GM12878 (cell line): ENCODE data around the gene DAB2IP. TPM values are rescaled to one million over a fixed set of nuclear protein-coding genes. Genes with fewer than 3 reads are reported as not detected.

Experiments
- ATAC-seq: fragments of 200-7000 bp; cut with Tn5 transposase; 3 replicates; pipeline ENCODE4 v1.9.1; 2020; ENCODE audit warnings: mild to moderate bottlenecking, moderate library complexity
- BruUV-seq: library from RNA; stranded (reverse); fragments of 400-500 nt; replicated peaks from 2 replicates; lab custom pipeline; 2021; lab: Mats Ljungman, UMichigan
- CTCF ChIA-PET: fragments of 300-600 bp; sonication (Branson Sonifier 250); formaldehyde crosslinking; extraction: SDS; loops from one replicate; lab custom pipeline; 2021; ENCODE audit warnings: inconsistent platforms; lab: Yijun Ruan, JAX
- POLR2A ChIA-PET: fragments of 350-600 bp; formaldehyde crosslinking; extraction: SDS; loops from one replicate; lab custom pipeline; 2021; ENCODE audit warnings: inconsistent platforms; lab: Charles Lee
- RAD21 ChIA-PET: fragments of 300-600 bp; sonication (Branson Sonifier 250); formaldehyde crosslinking; loops from one replicate; lab custom pipeline; 2023; ENCODE audit warnings: antibody characterized with exemption; ENCODE audit not compliant: unreplicated experiment; lab: Charles Lee
- SMC1A ChIA-PET: fragments of 300-600 bp; sonication (Branson Sonifier 250); formaldehyde crosslinking; loops from one replicate; lab custom pipeline; 2023; ENCODE audit not compliant: unreplicated experiment, uncharacterized antibody; lab: Charles Lee
- DNase-seq: peaks from one replicate; pipeline ENCODE4 v3.0.0-alpha.2; 2011; ENCODE audit warnings: low read depth, low spot score
- FAIRE-seq: peaks from 3 replicates; lab custom pipeline; 2011; peaks lifted over from hg19 to GRCh38; lab: Jason Lieb, UNC
- H2AFZ ChIP-seq: 2 replicates; pipeline ENCODE4 v1.6.0; 2011; ENCODE audit warnings: low read depth, low read length, control low read depth; ENCODE audit not compliant: control insufficient read depth
- H3K27ac ChIP-seq: 2 replicates; pipeline ENCODE4 v1.5.1; 2011; ENCODE audit warnings: control low read depth; ENCODE audit not compliant: control insufficient read depth, insufficient read depth
- H3K27me3 ChIP-seq, 2 experiments: replicated peaks in 1 of 2; 2 replicates each; pipeline versions ENCODE4 v1.6.0 to v1.6.1; 2011; ENCODE audit warnings: low read length in 1 of 2; ENCODE audit not compliant: control insufficient read depth in 2 of 2, insufficient read depth in 2 of 2
- H3K36me3 ChIP-seq, 2 experiments: 2 replicates each; pipeline ENCODE4 v1.5.1; 2011; ENCODE audit warnings: low read length in 1 of 2; ENCODE audit not compliant: control insufficient read depth in 2 of 2, insufficient read depth in 2 of 2
- H3K4me1 ChIP-seq: 2 replicates; pipeline ENCODE4 v1.6.1; 2011; ENCODE audit warnings: mild to moderate bottlenecking, low read length, moderate library complexity, mixed read lengths; ENCODE audit not compliant: control insufficient read depth, insufficient read depth
- H3K4me2 ChIP-seq: 2 replicates; pipeline ENCODE4 v1.6.0; 2011; ENCODE audit warnings: control low read depth; ENCODE audit not compliant: control insufficient read depth, insufficient read depth
- H3K4me3 ChIP-seq: fragments of 200-600 bp; sonication (generic); 2 replicates; pipeline ENCODE4 v1.5.1; 2016
- H3K79me2 ChIP-seq: 2 replicates; pipeline ENCODE4 v1.6.0; 2011; ENCODE audit warnings: low read length; ENCODE audit not compliant: control insufficient read depth, insufficient read depth
- H3K9ac ChIP-seq: 2 replicates; pipeline ENCODE4 v1.8.0; 2011; ENCODE audit warnings: low read length, control low read depth, mixed read lengths; ENCODE audit not compliant: control insufficient read depth, insufficient read depth
- H3K9me3 ChIP-seq: replicated peaks from 3 replicates; pipeline ENCODE4 v1.5.1; 2011; ENCODE audit warnings: mild to moderate bottlenecking, low read length; ENCODE audit not compliant: control insufficient read depth, insufficient read depth
- H4K20me1 ChIP-seq: 2 replicates; pipeline ENCODE4 v1.6.0; 2011; ENCODE audit not compliant: control insufficient read depth, insufficient read depth
- ATF7 ChIP-seq: fragments of 450-650 bp; IDR thresholded peaks from 2 replicates; pipeline ENCODE4 v1.6.1; 2016; ENCODE audit warnings: low read depth, mild to moderate bottlenecking
- BACH1 ChIP-seq: fragments of 450-650 bp; IDR thresholded peaks from 2 replicates; pipeline ENCODE4 v1.6.1; 2017; ENCODE audit warnings: mild to moderate bottlenecking, borderline replicate concordance
- CBX3 ChIP-seq: fragments of 200-600 bp; sonication (generic); IDR thresholded peaks from 2 replicates; pipeline ENCODE4 v1.6.1; 2016; ENCODE audit warnings: low read depth, borderline replicate concordance
- FOXK2 ChIP-seq: fragments of 450-650 bp; IDR thresholded peaks from 2 replicates; pipeline ENCODE4 v1.6.1; 2017; ENCODE audit warnings: mild to moderate bottlenecking, moderate library complexity
- HDGF ChIP-seq: fragments of 450-650 bp; IDR thresholded peaks from 2 replicates; pipeline ENCODE4 v1.6.1; 2016; ENCODE audit warnings: antibody characterized with exemption
- MEF2A ChIP-seq: IDR thresholded peaks from 2 replicates; pipeline ENCODE4 v1.6.1; 2011; ENCODE audit warnings: low read depth, mild to moderate bottlenecking, low read length, moderate library complexity; ENCODE audit not compliant: insufficient read depth
- SIX5 ChIP-seq: IDR thresholded peaks from 2 replicates; pipeline ENCODE4 v1.6.1; 2011; ENCODE audit warnings: mild to moderate bottlenecking, low read depth, low read length, moderate library complexity; ENCODE audit not compliant: severe bottlenecking
- TCF7 ChIP-seq: IDR thresholded peaks from 2 replicates; pipeline ENCODE4 v1.6.1; 2014; ENCODE audit warnings: antibody characterized with exemption, borderline replicate concordance
- WGBS: methylation state at CpG from one replicate; pipeline ENCODE4 v1.1.6; 2016; ENCODE audit warnings: low lambda C conversion rate; ENCODE audit not compliant: insufficient replicate concordance, insufficient coverage; ENCODE audit errors: missing lambda C conversion rate; 5-methylcytosine and 5-hydroxymethylcytosine counted together
- in situ Hi-C: fragments of 300-500 bp; cut with MboI; formaldehyde crosslinking; loops from 9 replicates; pipeline ENCODE4 v1.14.3; 2018; ENCODE audit warnings: mixed read lengths
- intact Hi-C: fragments of 100-400 bp; cut with micrococcal nuclease; formaldehyde crosslinking; loops from one replicate; pipeline ENCODE4 v1.14.2; 2022; ENCODE audit not compliant: unreplicated experiment
- polyA plus RNA-seq, 11 experiments: library from polyadenylated mRNA; depleted of rRNA in 4 of 11; unstranded in 6 of 11; stranded (reverse) in 5 of 11; fragments of >200 nt; fragmentation: Nextera tagmentation in 4 of 11; fragmentation: Illumina TruSeq in 1 of 11; extraction: Ambion mirVana in 4 of 11; extraction: Trizol in 1 of 11; gene quantifications; 1 replicate in 1 of 11; 2 replicates in 10 of 11; pipeline versions ENCODE4 v1.2.1 to v1.2.3, GENCODE V29; 2011 to 2016; ENCODE audit warnings: inconsistent platforms in 2 of 11, missing spikeins in 2 of 11, low read depth in 1 of 11
- total RNA-seq, 4 experiments: library from RNA; depleted of rRNA in 3 of 4; stranded (reverse); fragments of >200 nt in 3 of 4; fragmentation: Illumina TruSeq in 1 of 4; extraction: Trizol in 1 of 4; gene quantifications; 2 replicates each; pipeline versions ENCODE4 v1.2.1 to v1.2.3, GENCODE V29; 2013 to 2021
- TF ChIP-seq, protein P1 (sequence below): fragments of 450-650 bp; IDR thresholded peaks from 2 replicates; pipeline ENCODE4 v1.6.1; 2018; ENCODE audit warnings: borderline replicate concordance, mild to moderate bottlenecking; ENCODE audit not compliant: partially characterized antibody
- TF ChIP-seq, protein P2 (sequence below): fragments of 450-650 bp; IDR thresholded peaks from 2 replicates; pipeline ENCODE4 v1.6.1; 2018; ENCODE audit warnings: mild to moderate bottlenecking, low read depth, moderate library complexity; ENCODE audit not compliant: partially characterized antibody
- TF ChIP-seq, protein P3 (sequence below): IDR thresholded peaks from 2 replicates; pipeline ENCODE4 v1.6.1; 2011; ENCODE audit warnings: low read depth, mild to moderate bottlenecking, low read length, moderate library complexity, borderline replicate concordance; ENCODE audit errors: extremely low read depth
- TF ChIP-seq, protein P4 (sequence below): fragments of 450-650 bp; IDR thresholded peaks from 2 replicates; pipeline ENCODE4 v1.6.1; 2017; ENCODE audit warnings: mild to moderate bottlenecking
- TF ChIP-seq, protein P5 (sequence below): fragments of 450-650 bp; conservative IDR thresholded peaks from 2 replicates; pipeline ENCODE4 v1.6.1; 2017; ENCODE audit warnings: mild to moderate bottlenecking, moderate library complexity

The DAB2IP gene
- total and polyA plus RNA-seq, 10 of the 15 experiments (the other 5 are each of a cell fraction or from before 2014, with no cell fraction given) = 0.03 to 0.38 (median 0.14) TPM; not detected in 6

DNA sequence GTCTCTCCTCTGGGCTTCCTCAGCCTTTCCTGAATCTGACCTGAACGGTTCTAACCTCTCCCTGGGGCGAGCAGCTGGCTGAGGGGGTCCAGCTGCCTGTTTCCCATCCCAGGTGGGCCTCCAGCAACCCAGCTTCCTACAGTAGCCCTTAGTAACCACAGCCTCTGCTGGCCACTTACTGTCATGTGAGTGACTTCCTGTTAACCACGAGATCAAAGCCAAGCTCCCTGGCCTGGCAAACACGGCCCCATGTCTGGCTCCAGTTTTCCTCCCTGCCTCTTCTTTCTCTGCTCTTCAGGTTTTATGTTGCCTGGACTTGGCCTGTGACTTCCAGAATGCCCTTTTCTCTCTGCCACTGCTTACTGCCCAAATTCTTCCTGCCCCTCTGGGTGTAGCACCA lies 47.2 kb upstream of the DAB2IP start:
- intact Hi-C loops = no loop called here
- H3K4me1 ChIP-seq = no peaks in the 10 kb centered on the region
- no peak overlapping the region for H3K4me3 ChIP-seq
- H3K4me2 ChIP-seq = no peak overlapping the region
- no peaks in the 10 kb centered on the region for H3K9me3 ChIP-seq
- peaks cover 2 to 3% of the 10 kb centered on the region in 2 experiments; a peak in 2 of 4 replicates for H3K27me3 ChIP-seq
- H2AFZ ChIP-seq = no peak overlapping the region
- H3K9ac ChIP-seq = no peak overlapping the region
- CTCF ChIA-PET = interaction anchor here (0.5 to 1.5 kb wide), 2 partner anchors 54 to 60 kb away, joined by 4 read pairs; no protein-coding TSS in a partner anchor
- TF ChIP-seq, protein P1, sequence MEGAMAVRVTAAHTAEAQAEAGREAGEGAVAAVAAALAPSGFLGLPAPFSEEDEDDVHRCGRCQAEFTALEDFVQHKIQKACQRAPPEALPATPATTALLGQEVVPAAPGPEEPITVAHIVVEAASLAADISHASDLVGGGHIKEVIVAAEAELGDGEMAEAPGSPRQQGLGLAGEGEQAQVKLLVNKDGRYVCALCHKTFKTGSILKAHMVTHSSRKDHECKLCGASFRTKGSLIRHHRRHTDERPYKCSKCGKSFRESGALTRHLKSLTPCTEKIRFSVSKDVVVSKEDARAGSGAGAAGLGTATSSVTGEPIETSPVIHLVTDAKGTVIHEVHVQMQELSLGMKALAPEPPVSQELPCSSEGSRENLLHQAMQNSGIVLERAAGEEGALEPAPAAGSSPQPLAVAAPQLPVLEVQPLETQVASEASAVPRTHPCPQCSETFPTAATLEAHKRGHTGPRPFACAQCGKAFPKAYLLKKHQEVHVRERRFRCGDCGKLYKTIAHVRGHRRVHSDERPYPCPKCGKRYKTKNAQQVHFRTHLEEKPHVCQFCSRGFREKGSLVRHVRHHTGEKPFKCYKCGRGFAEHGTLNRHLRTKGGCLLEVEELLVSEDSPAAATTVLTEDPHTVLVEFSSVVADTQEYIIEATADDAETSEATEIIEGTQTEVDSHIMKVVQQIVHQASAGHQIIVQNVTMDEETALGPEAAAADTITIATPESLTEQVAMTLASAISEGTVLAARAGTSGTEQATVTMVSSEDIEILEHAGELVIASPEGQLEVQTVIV = no peak
- TF ChIP-seq SIX5 = no peak
- TF ChIP-seq ATF7 = no peak
- TF ChIP-seq, protein P2, sequence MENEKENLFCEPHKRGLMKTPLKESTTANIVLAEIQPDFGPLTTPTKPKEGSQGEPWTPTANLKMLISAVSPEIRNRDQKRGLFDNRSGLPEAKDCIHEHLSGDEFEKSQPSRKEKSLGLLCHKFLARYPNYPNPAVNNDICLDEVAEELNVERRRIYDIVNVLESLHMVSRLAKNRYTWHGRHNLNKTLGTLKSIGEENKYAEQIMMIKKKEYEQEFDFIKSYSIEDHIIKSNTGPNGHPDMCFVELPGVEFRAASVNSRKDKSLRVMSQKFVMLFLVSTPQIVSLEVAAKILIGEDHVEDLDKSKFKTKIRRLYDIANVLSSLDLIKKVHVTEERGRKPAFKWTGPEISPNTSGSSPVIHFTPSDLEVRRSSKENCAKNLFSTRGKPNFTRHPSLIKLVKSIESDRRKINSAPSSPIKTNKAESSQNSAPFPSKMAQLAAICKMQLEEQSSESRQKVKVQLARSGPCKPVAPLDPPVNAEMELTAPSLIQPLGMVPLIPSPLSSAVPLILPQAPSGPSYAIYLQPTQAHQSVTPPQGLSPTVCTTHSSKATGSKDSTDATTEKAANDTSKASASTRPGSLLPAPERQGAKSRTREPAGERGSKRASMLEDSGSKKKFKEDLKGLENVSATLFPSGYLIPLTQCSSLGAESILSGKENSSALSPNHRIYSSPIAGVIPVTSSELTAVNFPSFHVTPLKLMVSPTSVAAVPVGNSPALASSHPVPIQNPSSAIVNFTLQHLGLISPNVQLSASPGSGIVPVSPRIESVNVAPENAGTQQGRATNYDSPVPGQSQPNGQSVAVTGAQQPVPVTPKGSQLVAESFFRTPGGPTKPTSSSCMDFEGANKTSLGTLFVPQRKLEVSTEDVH = no peak
- no peak for TF ChIP-seq FOXK2
- TF ChIP-seq, protein P3, sequence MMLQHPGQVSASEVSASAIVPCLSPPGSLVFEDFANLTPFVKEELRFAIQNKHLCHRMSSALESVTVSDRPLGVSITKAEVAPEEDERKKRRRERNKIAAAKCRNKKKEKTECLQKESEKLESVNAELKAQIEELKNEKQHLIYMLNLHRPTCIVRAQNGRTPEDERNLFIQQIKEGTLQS = no peak
- TF ChIP-seq, protein P4, sequence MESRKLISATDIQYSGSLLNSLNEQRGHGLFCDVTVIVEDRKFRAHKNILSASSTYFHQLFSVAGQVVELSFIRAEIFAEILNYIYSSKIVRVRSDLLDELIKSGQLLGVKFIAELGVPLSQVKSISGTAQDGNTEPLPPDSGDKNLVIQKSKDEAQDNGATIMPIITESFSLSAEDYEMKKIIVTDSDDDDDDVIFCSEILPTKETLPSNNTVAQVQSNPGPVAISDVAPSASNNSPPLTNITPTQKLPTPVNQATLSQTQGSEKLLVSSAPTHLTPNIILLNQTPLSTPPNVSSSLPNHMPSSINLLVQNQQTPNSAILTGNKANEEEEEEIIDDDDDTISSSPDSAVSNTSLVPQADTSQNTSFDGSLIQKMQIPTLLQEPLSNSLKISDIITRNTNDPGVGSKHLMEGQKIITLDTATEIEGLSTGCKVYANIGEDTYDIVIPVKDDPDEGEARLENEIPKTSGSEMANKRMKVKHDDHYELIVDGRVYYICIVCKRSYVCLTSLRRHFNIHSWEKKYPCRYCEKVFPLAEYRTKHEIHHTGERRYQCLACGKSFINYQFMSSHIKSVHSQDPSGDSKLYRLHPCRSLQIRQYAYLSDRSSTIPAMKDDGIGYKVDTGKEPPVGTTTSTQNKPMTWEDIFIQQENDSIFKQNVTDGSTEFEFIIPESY = no peak
- TF ChIP-seq MEF2A = no peak
- no peak for TF ChIP-seq CBX3
- TF ChIP-seq, protein P5, sequence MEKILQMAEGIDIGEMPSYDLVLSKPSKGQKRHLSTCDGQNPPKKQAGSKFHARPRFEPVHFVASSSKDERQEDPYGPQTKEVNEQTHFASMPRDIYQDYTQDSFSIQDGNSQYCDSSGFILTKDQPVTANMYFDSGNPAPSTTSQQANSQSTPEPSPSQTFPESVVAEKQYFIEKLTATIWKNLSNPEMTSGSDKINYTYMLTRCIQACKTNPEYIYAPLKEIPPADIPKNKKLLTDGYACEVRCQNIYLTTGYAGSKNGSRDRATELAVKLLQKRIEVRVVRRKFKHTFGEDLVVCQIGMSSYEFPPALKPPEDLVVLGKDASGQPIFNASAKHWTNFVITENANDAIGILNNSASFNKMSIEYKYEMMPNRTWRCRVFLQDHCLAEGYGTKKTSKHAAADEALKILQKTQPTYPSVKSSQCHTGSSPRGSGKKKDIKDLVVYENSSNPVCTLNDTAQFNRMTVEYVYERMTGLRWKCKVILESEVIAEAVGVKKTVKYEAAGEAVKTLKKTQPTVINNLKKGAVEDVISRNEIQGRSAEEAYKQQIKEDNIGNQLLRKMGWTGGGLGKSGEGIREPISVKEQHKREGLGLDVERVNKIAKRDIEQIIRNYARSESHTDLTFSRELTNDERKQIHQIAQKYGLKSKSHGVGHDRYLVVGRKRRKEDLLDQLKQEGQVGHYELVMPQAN = no peak
- TF ChIP-seq TCF7 = no peak
- no peak for TF ChIP-seq HDGF
- no peak for TF ChIP-seq BACH1
- BruUV-seq = no TSS peak
- no peaks in the 10 kb centered on the region for H4K20me1 ChIP-seq
- in situ Hi-C loops = no loop called here
- DNase-seq (no peak), FAIRE-seq (no peak), ATAC-seq (no peak)
- POLR2A ChIA-PET = no interaction called here
- H3K36me3 ChIP-seq = no peaks in the 10 kb centered on the region
- H3K27ac ChIP-seq = no peak overlapping the region
- 0% methylated on average over 4 of the region's 4 CpGs for WGBS
- no peaks in the 10 kb centered on the region for H3K79me2 ChIP-seq
- RAD21 ChIA-PET = no interaction called here
- SMC1A ChIA-PET = no interaction called here
